GM18520 (cell line): ENCODE measurements around the gene HECW1.
"Not testable (repeated sequence)": the region's sequence is repeated elsewhere in the genome, so short reads cannot be mapped to it uniquely, and the experiment has no call there.

ENCODE experiments used
- ATAC-seq: cut with Tn5 transposase; IDR thresholded peaks from one replicate; pipeline ENCODE4 v1.9.1; 2021; ENCODE audit not compliant: unreplicated experiment

Gene HECW1

GRCh38 chr7:43112459-43112940, at the start of gene HECW1:
Gene HECW1, plus strand, starts transcription at chr7:43112647. Its CDS starts 131,259 bp downstream, at chr7:43243906.
- no peak for ATAC-seq

DNA sequence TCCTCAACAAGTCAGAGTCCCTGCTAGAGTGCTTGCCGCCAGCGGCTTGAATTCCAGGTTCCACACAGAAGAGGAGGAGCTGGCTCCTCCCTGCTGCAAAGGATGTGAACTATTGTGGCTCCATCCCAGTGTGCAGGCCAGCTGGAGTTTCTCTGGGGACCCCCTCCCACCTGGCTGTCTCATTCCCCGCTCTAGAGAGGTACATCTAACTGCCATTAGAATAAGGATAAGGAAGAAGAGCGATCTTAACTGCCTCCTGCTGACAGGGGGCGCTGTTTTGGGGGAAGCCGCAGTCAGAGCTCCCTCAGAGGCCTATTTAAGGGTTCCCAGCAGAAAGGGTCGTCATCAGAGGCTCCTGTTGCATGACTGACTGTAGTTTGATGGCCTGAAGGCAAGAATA, 40.8 kb upstream of the HECW1 start:
- no peak for ATAC-seq

- no peak for ATAC-seq
These were observed 39.9 kb upstream of the HECW1 start for GRCh38 chr7:43072530-43072929.

DNA sequence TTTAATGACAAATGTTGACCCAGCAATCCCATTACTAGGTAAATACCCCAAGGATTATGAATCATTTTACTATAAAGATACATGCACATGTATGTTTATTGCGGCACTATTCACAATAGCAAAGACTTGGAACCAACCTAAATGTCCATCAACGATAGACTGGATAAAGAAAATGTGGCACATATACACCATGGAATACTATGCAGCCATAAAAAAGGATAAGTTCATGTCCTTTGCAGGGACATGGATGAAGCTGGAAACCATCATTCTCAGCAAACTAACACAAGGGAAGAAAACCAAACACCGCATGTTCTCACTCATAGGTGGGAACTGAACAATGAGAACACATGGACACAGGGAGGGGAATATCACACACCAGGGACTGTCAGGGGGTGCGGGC, 38.6 kb upstream of the HECW1 start:
- not testable (repeated sequence) for ATAC-seq

- ATAC-seq = no peak
These were observed 36.2 kb upstream of the HECW1 start for GRCh38 chr7:43076189-43076605.

GRCh38 chr7:43076606-43077005, 35.8 kb upstream of the HECW1 start:
- ATAC-seq = no peak

GRCh38 chr7:43077285-43077684, 35.2 kb upstream of the HECW1 start:
- ATAC-seq = no peak

GRCh38 chr7:43077732-43078391, 34.6 kb upstream of the HECW1 start:
- ATAC-seq = no peak

DNA sequence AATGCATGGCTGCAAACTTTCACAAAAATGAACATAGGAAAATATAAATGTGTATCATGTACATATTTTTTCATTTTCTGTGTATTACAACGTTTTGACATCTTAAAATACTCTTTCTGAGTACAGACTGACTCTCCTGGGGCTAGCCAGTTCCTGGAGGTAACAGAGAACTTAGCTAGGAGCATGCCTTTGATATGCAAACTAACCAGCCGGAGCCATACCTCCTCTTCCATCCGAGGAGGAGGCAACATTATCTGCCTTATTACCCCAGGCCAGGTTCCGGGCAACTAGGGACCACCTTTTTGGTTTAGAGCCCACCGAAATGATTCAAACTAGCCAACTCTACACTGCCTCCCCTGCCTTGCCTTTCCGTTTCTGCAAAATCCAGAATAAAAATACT, 33.7 kb upstream of the HECW1 start:
- ATAC-seq = no peak

- ATAC-seq = no peak
These were observed 30.8 kb upstream of the HECW1 start for GRCh38 chr7:43081603-43082002.

DNA sequence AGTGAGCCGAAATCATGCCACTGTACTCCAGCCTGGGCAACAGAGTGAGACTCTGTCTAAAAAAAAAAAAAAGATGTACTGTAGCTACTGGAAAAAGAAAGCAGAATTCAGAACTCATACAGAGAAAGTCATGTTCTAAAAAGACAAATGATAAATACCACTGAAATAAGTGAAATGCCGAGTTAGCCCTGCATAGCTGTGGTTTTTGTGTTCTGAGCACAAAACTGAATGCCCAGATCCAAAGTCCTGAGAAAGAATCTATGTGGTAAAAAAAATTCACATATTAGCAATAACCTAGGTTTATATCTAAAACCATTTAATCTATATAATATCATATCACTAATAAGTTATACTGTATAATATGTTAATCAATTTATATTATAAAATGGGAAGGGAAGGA, 29.3 kb upstream of the HECW1 start:
- ATAC-seq = no peak

DNA sequence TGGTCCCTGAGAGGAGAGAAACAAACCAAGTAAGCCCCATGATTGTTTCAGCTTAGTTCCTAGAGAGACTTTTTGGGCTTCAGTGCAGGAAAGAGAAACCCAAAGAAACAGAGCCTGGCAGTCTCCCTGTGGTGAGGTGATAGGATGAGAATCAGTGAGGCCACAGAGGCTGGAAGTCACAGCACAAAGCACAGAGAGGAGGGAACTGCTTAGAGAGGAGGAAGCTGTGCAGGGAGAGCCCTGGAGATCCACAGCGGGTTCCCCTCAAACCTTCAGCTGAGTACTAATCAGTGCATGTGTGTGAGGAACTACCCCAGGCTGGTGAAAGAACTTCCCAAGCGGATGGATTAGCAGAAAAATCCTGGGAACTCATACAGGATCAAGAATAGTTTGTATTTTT, 27.4 kb upstream of the HECW1 start:
- ATAC-seq = no peak

- no peak for ATAC-seq
These were observed 26.5 kb upstream of the HECW1 start for GRCh38 chr7:43085992-43086391.

DNA sequence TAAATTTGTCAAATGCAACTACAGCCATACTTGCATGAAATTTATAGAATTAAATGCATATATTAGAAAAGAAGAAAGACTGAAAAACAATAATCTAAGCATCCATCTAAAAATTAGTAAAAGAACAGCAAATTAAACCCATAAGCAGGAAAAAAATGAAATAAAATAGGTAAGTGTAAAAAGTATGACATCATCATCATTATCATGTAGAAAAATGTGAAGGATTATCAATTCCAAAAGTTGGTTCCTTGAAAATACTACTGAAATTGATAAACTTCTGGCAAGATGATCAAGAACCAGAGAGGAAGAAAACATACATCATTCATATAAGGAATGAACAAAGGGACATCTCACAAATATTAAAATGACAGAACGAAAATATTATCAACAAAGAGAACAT, 19.6 kb upstream of the HECW1 start:
- ATAC-seq = no peak

GRCh38 chr7:43096875-43097274, 15.6 kb upstream of the HECW1 start:
- ATAC-seq = no peak

DNA sequence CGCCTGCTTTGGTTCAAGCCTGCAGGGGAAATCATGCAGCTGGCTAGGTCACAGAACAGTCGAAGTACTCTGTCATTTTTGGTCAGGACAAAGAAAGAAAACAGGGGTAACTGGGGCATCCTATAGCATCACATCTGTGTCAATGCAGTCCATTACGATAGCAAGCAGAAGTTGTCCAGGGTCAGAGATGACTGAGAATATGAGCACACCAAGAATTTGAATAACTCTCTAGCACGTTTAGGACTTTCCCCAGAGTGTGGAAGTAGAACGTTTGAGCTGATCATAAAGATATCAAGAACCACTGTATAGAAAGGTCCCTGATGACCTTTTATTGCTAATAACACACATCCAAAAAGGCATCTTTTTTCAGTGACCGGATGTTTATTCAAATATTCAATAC, 12.7 kb upstream of the HECW1 start:
- no peak for ATAC-seq

- ATAC-seq = no peak
These were observed 7.5 kb upstream of the HECW1 start for GRCh38 chr7:43104874-43105520.

DNA sequence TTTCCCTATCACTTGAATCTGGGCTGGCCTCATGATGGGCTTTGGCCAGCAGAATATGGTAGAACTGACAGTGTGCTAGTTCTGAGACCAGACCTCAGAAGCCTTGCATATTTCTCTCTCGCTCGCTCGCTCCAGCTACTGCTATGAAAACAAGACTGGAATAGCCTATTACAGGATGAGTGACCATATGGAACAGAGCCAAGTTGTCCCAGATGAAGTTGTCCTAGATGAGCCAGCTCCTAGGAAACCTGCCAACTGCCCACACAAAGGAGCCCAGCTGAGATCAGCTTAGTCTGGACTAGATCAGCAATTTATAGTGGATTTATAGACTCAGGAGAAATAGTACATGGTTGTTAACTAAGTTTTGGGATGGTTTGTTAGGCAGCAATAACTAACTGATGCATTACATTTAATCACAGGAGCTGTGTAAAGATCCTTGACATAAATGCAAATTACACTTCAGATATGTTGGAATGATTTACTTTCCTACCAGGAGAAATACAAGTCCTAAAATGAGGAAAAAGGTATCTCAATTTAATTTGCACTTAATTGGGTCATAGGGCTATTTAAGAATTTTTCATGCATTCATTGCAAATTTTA, 6.8 kb upstream of the HECW1 start:
- no peak for ATAC-seq

DNA sequence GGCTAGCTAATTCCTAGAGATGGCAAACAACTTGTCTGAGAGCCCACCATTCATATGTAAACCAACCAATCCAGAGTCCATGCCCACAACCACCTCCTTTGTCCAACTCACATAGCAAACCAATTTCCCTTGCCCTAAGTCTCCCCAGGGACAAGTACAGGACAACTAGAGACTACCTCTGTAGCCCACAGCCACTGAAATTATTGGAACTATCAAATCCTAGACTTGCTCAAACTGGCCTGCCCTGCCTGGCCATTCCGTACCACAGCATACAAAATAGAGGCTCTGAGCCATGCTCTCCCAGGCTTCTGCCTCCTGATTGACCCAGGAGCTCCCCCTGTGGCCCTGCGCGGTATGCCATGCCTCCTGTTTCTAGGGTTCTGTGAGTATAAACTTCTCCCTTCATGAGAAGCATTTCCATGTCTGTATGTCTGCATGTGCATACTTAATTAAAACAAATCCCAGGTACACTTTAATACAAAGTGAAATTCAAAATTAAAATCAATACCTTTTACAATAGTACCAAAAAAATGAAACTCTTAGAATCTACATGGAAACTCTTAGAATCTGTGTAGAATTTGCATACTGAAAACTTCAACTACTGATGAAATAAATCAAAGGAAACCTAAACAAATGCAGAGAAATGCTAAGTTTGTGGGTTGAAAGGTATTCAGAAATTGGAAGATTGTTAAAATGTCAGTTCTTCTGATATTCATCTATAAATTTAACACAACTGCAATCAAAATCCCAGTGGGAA, 4.0 kb upstream of the HECW1 start:
- ATAC-seq = peak; percentile 81

- ATAC-seq = no peak
These were observed 1.5 kb upstream of the HECW1 start for GRCh38 chr7:43110791-43111535.
